Psoas muscle (tissue), 8 donors: Measurements from ENCODE around the gene PADI2. TPM values are rescaled to one million over a fixed set of nuclear protein-coding genes. Genes with fewer than 3 reads are reported as not detected.

Experiments
- ATAC-seq, 4 donors: fragments of 200-7000 bp; cut with Tn5 transposase; one replicate each; pipeline ENCODE4 v1.9.1; 2020; ENCODE audit warnings: moderate library complexity in 3 of 4, mild to moderate bottlenecking in 2 of 4
- DNase-seq, 2 donors: peaks; one replicate each; pipeline ENCODE4 v3.0.0-alpha.2; 2020
- H3K27ac ChIP-seq: fragments of 200-600 bp; one replicate; pipeline ENCODE4 v1.8.0; 2022
- H3K27me3 ChIP-seq, 3 donors: fragments of 200-600 bp in 1 of 3; one replicate each; pipeline versions ENCODE4 v1.6.1 to v1.8.0; 2013 to 2022; ENCODE audit warnings: low read length in 2 of 3, mild to moderate bottlenecking in 2 of 3, moderate library complexity in 1 of 3; ENCODE audit not compliant: insufficient read depth in 3 of 3
- H3K36me3 ChIP-seq, 2 donors: fragments of 200-600 bp in 1 of 2; one replicate each; pipeline versions ENCODE4 v1.6.1 to v1.8.0; 2013 to 2022; ENCODE audit warnings: low read depth in 1 of 2, mild to moderate bottlenecking in 1 of 2, moderate library complexity in 1 of 2; ENCODE audit not compliant: insufficient read depth in 1 of 2
- H3K4me1 ChIP-seq: fragments of 200-600 bp; one replicate; pipeline ENCODE4 v1.8.0; 2022
- H3K4me3 ChIP-seq: fragments of 200-600 bp; one replicate; pipeline ENCODE4 v1.8.0; 2022; ENCODE audit warnings: mild to moderate bottlenecking
- H3K9me3 ChIP-seq: fragments of 200-600 bp; one replicate; pipeline ENCODE4 v1.8.0; 2022
- WGBS, 3 donors: extraction: QIAGEN DNeasy Blood & Tissue Kit; methylation state at CpG; one replicate each; pipeline versions ENCODE4 v1.1.6 to v1.1.7; 2013; 5-methylcytosine and 5-hydroxymethylcytosine counted together
- intact Hi-C, 2 donors: fragments of 100-400 bp; cut with DNase I; formaldehyde crosslinking; loops; one replicate each; pipeline versions ENCODE4 v1.11.0 to v1.14.2; 2022
- polyA plus RNA-seq, 3 donors: library from polyadenylated mRNA; stranded (reverse); fragments of 200-250 nt; gene quantifications; one replicate each; pipeline ENCODE4 v1.2.3, GENCODE V29; 2013
- total RNA-seq, 4 donors: library from RNA; stranded (reverse); fragmentation: NEBNext Ultra II Directional in 2 of 4; extraction: Animal tissue kit (Norgen Biotek cat#: 25700) in 2 of 4; gene quantifications; one replicate each; pipeline versions ENCODE4 v1.2.1 to v1.2.4, GENCODE V29; 2021 to 2023
- TF ChIP-seq, protein P1 (sequence below): fragments of 200-600 bp; IDR thresholded peaks from one replicate; pipeline ENCODE4 v1.8.0; 2022; ENCODE audit warnings: antibody characterized with exemption
- donor health status: healthy with polysubstance abuse.
- donor health status: DM: no; HTN: no; CAD: no; lungs with moderate emphysema.
- donor health status: Bipolar disorder and iron deficiency.
- donor health status: healthy.
- donor health status: DM: yes; HTN: yes; CAD: no.
- donor health status: DM: no; HTN: no; CAD: no.
- donor health status: DM: no; HTN: no; CAD: no.
- donor health status: DM: yes; HTN: yes; CAD: no.

Gene PADI2
- total and polyA plus RNA-seq, 7 donors: 58.1 to 956 (median 198) TPM

GRCh38 chr1:17047924-17048323, 71.3 kb downstream of the PADI2 start:
- TF ChIP-seq, protein P1, sequence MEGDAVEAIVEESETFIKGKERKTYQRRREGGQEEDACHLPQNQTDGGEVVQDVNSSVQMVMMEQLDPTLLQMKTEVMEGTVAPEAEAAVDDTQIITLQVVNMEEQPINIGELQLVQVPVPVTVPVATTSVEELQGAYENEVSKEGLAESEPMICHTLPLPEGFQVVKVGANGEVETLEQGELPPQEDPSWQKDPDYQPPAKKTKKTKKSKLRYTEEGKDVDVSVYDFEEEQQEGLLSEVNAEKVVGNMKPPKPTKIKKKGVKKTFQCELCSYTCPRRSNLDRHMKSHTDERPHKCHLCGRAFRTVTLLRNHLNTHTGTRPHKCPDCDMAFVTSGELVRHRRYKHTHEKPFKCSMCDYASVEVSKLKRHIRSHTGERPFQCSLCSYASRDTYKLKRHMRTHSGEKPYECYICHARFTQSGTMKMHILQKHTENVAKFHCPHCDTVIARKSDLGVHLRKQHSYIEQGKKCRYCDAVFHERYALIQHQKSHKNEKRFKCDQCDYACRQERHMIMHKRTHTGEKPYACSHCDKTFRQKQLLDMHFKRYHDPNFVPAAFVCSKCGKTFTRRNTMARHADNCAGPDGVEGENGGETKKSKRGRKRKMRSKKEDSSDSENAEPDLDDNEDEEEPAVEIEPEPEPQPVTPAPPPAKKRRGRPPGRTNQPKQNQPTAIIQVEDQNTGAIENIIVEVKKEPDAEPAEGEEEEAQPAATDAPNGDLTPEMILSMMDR: no peak
- Histone ChIP-seq H3K9me3 (no peaks in the 10 kb centered on the region), H3K4me3 (no peak overlapping the region), H3K36me3 (peaks cover 3 to 44% of the 10 kb centered on the region in 2 donors), H3K27me3 (no peaks in the 10 kb centered on the region), H3K4me1 (peaks cover 24% of the 10 kb centered on the region), H3K27ac (no peak overlapping the region)
- no peak for DNase-seq
- intact Hi-C loops: loop anchor here in 1 of 2 donors (2.0 kb wide), 1 partner anchor 97 kb away; no protein-coding TSS in a partner anchor
- WGBS, 3 donors: 73 to 89% (median 76%) methylated on average over 5 of the region's 5 CpGs
- ATAC-seq: peak in 2 of 4 donors; percentile 5 to 10

- Histone ChIP-seq H3K9me3 (no peaks in the 10 kb centered on the region), H3K4me1 (peaks cover 14% of the 10 kb centered on the region), H3K27ac (no peak overlapping the region), H3K36me3 (peaks cover 7 to 54% of the 10 kb centered on the region in 2 donors), H3K27me3 (no peaks in the 10 kb centered on the region), H3K4me3 (no peak overlapping the region)
- no peak for ATAC-seq
- no peak for DNase-seq
- WGBS, 3 donors: 53 to 73% (median 60%) methylated on average over 3 of the region's 3 CpGs
- TF ChIP-seq, protein P1: no peak
- intact Hi-C loops: loop anchor here (1.0 to 2.0 kb wide), 2 partner anchors 95 kb away; no protein-coding TSS in a partner anchor
Observed at GRCh38 chr1:17046334-17046657, 73.0 kb downstream of the PADI2 start.

DNA sequence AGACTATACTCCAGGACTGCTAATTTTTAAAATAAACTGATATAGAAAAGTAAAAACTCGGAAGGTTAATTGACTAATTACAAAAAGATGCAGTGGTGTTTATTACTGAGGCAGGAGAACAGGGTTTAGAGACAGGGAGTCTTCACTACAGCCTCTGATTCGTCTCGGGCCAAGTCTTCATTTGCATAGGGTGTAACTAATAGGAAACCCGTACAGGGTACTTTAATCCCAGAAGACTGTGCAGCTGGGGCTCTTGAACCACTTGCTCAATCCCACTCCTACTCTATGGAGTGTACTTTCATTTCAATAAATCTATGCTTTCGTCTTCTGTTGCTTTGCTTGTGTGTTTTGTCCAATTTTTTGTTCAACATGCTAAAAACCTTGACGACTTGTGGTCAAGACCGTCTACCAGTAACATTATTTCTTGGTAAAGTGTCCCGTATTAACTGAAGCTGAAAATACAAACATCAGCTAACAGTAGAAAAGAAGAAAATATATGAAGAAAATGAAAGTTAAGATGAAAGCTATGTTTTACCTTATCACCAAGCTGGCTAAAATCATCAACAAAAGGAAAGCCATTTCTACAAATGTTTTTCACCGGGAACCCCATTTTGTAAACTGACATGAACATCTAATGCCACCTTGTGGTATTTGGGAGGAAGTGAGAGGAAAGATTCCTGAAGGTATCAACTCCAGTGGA, 73.5 kb downstream of the PADI2 start:
- H3K36me3 ChIP-seq: peaks cover 7 to 54% of the 10 kb centered on the region in 2 donors
- TF ChIP-seq, protein P1: peak; percentile 78

GRCh38 chr1:17045150-17045549, 74.1 kb downstream of the PADI2 start:
- no peaks in the 10 kb centered on the region for H3K9me3 ChIP-seq
- no peak overlapping the region for H3K4me3 ChIP-seq
- WGBS, 3 donors: 71 to 77% (median 73%) methylated on average over 5 of the region's 5 CpGs
- peaks cover 7 to 54% of the 10 kb centered on the region in 2 donors for H3K36me3 ChIP-seq
- TF ChIP-seq, protein P1: no peak
- H3K27ac ChIP-seq: no peak overlapping the region
- peak in 3 of 4 donors; percentile 29 to 45 (median 32) for ATAC-seq
- DNase-seq: no peak
- intact Hi-C loops: no loop called here
- H3K27me3 ChIP-seq: no peaks in the 10 kb centered on the region
- H3K4me1 ChIP-seq: peaks cover 14% of the 10 kb centered on the region

More for the DNA sequence above, 73.5 kb downstream of the PADI2 start:
- ATAC-seq: peak; percentile 52 to 74 (median 59)
- DNase-seq: no peak
- 21 to 34% (median 25%) methylated on average over 9 of the region's 9 CpGs for WGBS, 3 donors
- Histone ChIP-seq H3K27ac (no peak overlapping the region), H3K4me1 (peaks cover 14% of the 10 kb centered on the region), H3K27me3 (no peaks in the 10 kb centered on the region), H3K4me3 (peak overlapping the region; percentile 31), H3K9me3 (no peaks in the 10 kb centered on the region)
- intact Hi-C loops: loop anchor here (1.0 to 2.0 kb wide), 2 partner anchors 94 to 95 kb away; no protein-coding TSS in a partner anchor
